PC-9 (cell line): ENCODE measurements around the gene CORIN.

ENCODE experiments used
- EZH2 ChIP-seq: fragments of 200-600 bp; sonication (generic); IDR thresholded peaks from 2 replicates; pipeline ENCODE4 v1.8.0; 2017; ENCODE audit warnings: antibody characterized with exemption, low read depth
- TF ChIP-seq, protein P1 (sequence below): fragments of 200-600 bp; sonication (generic); conservative IDR thresholded peaks from 2 replicates; pipeline ENCODE4 v1.6.1; 2017; ENCODE audit warnings: mixed run types, antibody characterized with exemption, mild to moderate bottlenecking, moderate library complexity

DNA sequence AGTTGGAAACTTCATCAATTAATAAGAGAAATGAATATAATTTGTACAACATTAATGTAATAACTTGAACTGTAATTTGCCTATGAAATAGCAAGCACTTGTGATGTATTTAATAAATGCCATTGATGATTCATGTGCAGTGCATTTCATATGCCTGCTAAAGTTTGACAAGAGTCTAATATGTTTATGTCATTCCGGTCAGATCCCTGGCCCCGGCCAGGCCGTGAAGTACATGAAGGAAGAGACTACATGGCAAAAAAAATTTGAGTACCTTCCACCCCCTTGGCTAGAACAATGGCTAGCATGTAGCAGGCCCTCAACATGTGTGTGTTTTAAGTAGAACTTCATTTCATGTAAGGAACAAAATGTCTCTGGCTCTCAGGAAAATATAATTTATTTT, 191.5 kb downstream of the CORIN start:
- TF ChIP-seq, protein P1, sequence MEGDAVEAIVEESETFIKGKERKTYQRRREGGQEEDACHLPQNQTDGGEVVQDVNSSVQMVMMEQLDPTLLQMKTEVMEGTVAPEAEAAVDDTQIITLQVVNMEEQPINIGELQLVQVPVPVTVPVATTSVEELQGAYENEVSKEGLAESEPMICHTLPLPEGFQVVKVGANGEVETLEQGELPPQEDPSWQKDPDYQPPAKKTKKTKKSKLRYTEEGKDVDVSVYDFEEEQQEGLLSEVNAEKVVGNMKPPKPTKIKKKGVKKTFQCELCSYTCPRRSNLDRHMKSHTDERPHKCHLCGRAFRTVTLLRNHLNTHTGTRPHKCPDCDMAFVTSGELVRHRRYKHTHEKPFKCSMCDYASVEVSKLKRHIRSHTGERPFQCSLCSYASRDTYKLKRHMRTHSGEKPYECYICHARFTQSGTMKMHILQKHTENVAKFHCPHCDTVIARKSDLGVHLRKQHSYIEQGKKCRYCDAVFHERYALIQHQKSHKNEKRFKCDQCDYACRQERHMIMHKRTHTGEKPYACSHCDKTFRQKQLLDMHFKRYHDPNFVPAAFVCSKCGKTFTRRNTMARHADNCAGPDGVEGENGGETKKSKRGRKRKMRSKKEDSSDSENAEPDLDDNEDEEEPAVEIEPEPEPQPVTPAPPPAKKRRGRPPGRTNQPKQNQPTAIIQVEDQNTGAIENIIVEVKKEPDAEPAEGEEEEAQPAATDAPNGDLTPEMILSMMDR: no peak
- TF ChIP-seq EZH2: no peak
